ENCODE data around the gene ZNF407.

DNA sequence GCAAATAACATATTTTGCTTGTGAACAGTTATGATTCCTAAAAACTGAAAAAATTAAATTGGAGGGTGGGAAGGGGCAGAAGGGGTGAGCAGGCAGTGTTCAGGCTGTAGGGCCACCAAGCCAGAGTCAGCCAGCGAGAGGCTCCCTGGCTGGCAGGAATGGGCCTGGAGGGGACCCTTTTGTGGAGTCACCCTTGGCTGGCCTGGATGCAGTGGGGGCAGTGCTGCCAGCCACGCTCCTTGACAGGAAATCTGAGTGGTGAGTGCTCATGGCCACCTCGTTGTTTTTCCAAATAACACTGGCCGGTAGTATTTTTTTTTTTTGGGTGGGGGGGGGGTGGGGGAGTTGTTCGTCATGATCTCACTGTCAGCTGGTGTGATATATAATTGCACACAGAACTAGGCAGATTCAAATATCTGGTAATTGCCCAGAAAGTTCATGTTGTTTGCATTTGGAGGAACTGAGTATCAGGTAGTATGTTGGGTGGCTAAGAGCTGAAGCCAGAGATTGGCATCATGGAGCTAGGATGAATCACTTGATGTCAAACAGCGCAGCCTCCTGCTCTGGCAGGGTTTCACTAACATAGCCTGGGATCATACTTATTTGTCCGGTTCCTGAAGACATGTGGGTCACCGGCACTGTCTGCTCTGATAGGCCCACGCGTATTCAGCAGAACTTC lies 451.2 kb downstream of the ZNF407 start:
- TF ChIP-seq, protein P1, sequence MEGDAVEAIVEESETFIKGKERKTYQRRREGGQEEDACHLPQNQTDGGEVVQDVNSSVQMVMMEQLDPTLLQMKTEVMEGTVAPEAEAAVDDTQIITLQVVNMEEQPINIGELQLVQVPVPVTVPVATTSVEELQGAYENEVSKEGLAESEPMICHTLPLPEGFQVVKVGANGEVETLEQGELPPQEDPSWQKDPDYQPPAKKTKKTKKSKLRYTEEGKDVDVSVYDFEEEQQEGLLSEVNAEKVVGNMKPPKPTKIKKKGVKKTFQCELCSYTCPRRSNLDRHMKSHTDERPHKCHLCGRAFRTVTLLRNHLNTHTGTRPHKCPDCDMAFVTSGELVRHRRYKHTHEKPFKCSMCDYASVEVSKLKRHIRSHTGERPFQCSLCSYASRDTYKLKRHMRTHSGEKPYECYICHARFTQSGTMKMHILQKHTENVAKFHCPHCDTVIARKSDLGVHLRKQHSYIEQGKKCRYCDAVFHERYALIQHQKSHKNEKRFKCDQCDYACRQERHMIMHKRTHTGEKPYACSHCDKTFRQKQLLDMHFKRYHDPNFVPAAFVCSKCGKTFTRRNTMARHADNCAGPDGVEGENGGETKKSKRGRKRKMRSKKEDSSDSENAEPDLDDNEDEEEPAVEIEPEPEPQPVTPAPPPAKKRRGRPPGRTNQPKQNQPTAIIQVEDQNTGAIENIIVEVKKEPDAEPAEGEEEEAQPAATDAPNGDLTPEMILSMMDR (IDR thresholded peaks at IDR 0.05) = no peak
- TF ChIP-seq EP300 (IDR thresholded peaks at IDR 0.05) = no peak

Measured in gastroesophageal sphincter (tissue), 3 donors.